GM18498 (cell line): ENCODE measurements around the gene BPIFB4.

ENCODE experiments used
- ATAC-seq: cut with Tn5 transposase; IDR thresholded peaks from one replicate; pipeline ENCODE4 v1.9.1; 2021; ENCODE audit warnings: mild to moderate bottlenecking, moderate library complexity; ENCODE audit not compliant: unreplicated experiment

Gene BPIFB4

DNA sequence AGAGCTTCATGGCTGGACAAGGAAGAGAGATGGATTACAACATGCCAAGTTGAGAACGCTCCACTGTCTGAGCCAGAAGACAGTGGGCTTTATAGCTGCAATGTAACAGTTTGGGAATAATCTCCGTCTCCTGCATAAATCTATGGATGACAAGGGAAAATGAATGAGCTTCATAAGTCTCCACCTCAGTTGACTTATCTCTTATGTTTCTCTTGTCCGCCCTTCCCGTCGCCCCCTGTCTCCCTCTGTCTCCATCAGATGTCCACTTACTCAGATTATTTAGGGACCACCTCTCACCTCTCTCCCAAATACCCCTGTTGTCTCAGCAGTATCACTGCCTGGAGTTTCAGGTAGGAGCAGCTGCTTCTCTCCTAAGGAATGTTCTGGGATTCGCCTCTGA, 74.8 kb downstream of the BPIFB4 start:
- ATAC-seq: no peak

DNA sequence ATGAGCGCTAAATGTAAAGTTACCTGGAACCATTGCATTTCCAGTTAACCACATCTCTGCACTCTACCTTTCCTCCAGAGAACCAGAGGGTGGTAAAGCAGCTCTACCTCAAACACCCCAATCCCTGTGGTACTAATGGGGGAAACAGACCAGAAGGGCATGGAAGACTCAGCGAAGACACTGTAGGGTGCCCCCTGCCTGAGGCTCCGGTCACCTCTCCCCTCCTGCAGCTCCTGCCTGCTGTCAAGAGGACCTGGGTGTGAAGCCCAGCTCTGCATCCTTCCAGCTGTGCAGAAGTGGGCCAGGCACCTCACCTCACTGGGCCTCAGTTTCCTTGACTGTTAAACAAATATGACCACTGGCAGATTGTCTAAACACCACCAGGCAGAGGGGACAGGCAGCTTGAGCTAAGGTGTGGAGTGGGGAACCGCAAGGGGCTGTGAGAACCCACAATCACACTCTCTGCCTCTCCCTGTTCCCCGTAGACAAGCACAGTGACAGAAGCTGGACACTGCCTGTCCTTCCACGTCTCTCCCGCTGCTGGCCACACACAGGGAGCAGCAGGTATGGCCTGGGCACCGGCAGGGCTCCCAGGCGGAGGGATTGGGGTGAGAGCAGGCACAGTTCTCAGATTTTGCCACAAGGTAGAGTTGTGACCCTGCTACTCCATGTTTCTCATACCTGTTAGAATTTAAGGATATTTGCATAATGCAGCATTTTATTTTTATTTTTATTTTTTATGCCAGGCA, 79.4 kb downstream of the BPIFB4 start:
- ATAC-seq: no peak

DNA sequence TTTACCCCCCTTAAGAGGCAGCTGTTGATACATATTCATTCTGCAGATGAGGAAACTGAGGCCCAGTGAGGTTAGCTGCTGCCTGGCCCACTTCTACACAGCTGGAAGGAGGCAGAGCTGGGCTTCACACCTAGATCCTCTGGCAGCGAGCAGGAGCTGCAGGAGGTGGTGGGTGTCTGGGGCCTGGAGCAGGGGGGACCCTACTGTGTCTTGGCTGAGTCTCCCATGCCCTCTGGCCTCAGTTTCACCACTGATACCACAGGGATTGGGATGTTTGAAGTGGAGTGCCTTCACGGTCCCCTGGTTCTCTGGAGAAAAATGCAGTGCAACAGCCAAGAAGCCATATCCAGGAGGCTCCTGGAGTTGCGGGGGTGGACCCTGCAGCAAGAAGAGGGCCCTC, 80.3 kb downstream of the BPIFB4 start:
- ATAC-seq: no peak

DNA sequence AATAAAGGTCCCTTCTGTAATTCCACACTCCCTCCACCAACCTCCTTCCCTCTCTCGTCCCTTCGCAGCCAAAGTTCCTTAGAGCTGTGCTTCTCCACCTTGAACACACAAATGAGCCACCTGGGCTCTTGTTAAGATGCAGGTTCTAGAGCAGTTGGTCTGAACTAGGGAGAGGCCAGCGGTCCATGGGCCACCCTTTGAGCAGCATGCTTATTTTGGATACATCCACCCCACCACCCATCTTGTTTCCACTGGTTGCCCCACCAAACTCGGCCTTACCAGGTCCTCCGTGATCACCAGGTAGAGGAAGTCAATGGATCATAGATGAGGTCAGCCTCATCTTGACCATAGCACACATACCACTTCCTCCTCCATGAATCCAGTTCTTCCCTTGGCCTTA, 81.2 kb downstream of the BPIFB4 start:
- no peak for ATAC-seq
